ENCODE results near the gene MAGI2.

Gene MAGI2

GRCh38 chr7:79296553-79297320 lies 156.7 kb downstream of the MAGI2 start:
- no peak for DNase-seq
- Histone ChIP-seq H4K8ac (ENCODE audit: low read length) (no peak overlapping the region), H3K4me1 (ENCODE audit: control insufficient read depth, insufficient read depth, low read depth, low read length) (no peaks in the 10 kb centered on the region), H3K36me3 (ENCODE audit: control insufficient read depth in 1 of 2, insufficient read depth in 2 of 2, low read depth in 1 of 2, low read length in 2 of 2) (no peaks in the 10 kb centered on the region), H3K9me3 (ENCODE audit: control insufficient read depth, low read length) (no peaks in the 10 kb centered on the region), H3K27me3 (ENCODE audit: control insufficient read depth in 1 of 2, insufficient read depth in 1 of 2, low read length in 2 of 2) (no peaks in the 10 kb centered on the region), H3K9ac (ENCODE audit: low read length) (no peak overlapping the region), H3K18ac (ENCODE audit: low read depth in 1 of 2, low read length in 2 of 2) (no peak overlapping the region), H2BK5ac (ENCODE audit: low read depth, low read length, poor library complexity, severe bottlenecking) (no peak overlapping the region), H3K79me1 (replicated peaks; ENCODE audit: low read length, poor library complexity, severe bottlenecking) (no peaks in the 10 kb centered on the region), H2AFZ (ENCODE audit: low read depth, low read length) (no peak overlapping the region), H3K4me3 (ENCODE audit: insufficient read depth in 1 of 2, low read depth in 1 of 2, low read length in 2 of 2) (no peak overlapping the region), H3K14ac (ENCODE audit: low read length in 2 of 2) (no peak overlapping the region), H3K23ac (ENCODE audit: low read length in 2 of 2) (no peak overlapping the region), H3K27ac (ENCODE audit: low read length, poor library complexity, severe bottlenecking) (no peak overlapping the region), H3K4me2 (ENCODE audit: low read length, poor library complexity, severe bottlenecking) (no peak overlapping the region), H2AK5ac (ENCODE audit: low read length, severe bottlenecking) (no peak overlapping the region), H3K4ac (ENCODE audit: low read depth in 1 of 2, low read length in 2 of 2) (no peak overlapping the region), H4K91ac (ENCODE audit: low read length) (no peak overlapping the region), H2BK120ac (ENCODE audit: low read depth, low read length) (no peak overlapping the region), H2BK12ac (ENCODE audit: low read length in 2 of 2) (no peak overlapping the region), H2BK15ac (ENCODE audit: low read depth, poor library complexity, severe bottlenecking) (no peak overlapping the region)
- 67% methylated on average over 1 of the region's 1 CpG for WGBS

GRCh38 chr7:79293655-79294142 lies 159.8 kb downstream of the MAGI2 start:
- H4K8ac ChIP-seq (ENCODE audit: low read length): no peak overlapping the region
- DNase-seq: peak; percentile 31
- H3K9ac ChIP-seq (ENCODE audit: low read length): no peak overlapping the region
- no peaks in the 10 kb centered on the region for H3K36me3 ChIP-seq (ENCODE audit: control insufficient read depth in 1 of 2, insufficient read depth in 2 of 2, low read depth in 1 of 2, low read length in 2 of 2)
- no peak overlapping the region for H2BK12ac ChIP-seq (ENCODE audit: low read length in 2 of 2)
- no peaks in the 10 kb centered on the region for H3K27me3 ChIP-seq (ENCODE audit: control insufficient read depth in 1 of 2, insufficient read depth in 1 of 2, low read length in 2 of 2)
- no peak overlapping the region for H3K4me3 ChIP-seq (ENCODE audit: insufficient read depth in 1 of 2, low read depth in 1 of 2, low read length in 2 of 2)
- H3K4me1 ChIP-seq (ENCODE audit: control insufficient read depth, insufficient read depth, low read depth, low read length): no peaks in the 10 kb centered on the region
- H2AFZ ChIP-seq (ENCODE audit: low read depth, low read length): no peak overlapping the region
- H3K14ac ChIP-seq (ENCODE audit: low read length in 2 of 2): no peak overlapping the region
- no peak overlapping the region for H2BK15ac ChIP-seq (ENCODE audit: low read depth, poor library complexity, severe bottlenecking)
- WGBS: 48% methylated on average over 5 of the region's 7 CpGs
- H2BK5ac ChIP-seq (ENCODE audit: low read depth, low read length, poor library complexity, severe bottlenecking): no peak overlapping the region
- H3K23ac ChIP-seq (ENCODE audit: low read length in 2 of 2): no peak overlapping the region
- no peaks in the 10 kb centered on the region for H3K79me1 ChIP-seq (replicated peaks; ENCODE audit: low read length, poor library complexity, severe bottlenecking)
- no peak overlapping the region for H3K4ac ChIP-seq (ENCODE audit: low read depth in 1 of 2, low read length in 2 of 2)
- H3K4me2 ChIP-seq (ENCODE audit: low read length, poor library complexity, severe bottlenecking): no peak overlapping the region
- no peak overlapping the region for H3K27ac ChIP-seq (ENCODE audit: low read length, poor library complexity, severe bottlenecking)
- no peak overlapping the region for H3K18ac ChIP-seq (ENCODE audit: low read depth in 1 of 2, low read length in 2 of 2)
- H2AK5ac ChIP-seq (ENCODE audit: low read length, severe bottlenecking): no peak overlapping the region
- no peaks in the 10 kb centered on the region for H3K9me3 ChIP-seq (ENCODE audit: control insufficient read depth, low read length)
- no peak overlapping the region for H4K91ac ChIP-seq (ENCODE audit: low read length)
- H2BK120ac ChIP-seq (ENCODE audit: low read depth, low read length): no peak overlapping the region

- no peak for DNase-seq
Measured at GRCh38 chr7:79292834-79293233, 160.6 kb downstream of the MAGI2 start.

GRCh38 chr7:79291498-79291865 lies 162.0 kb downstream of the MAGI2 start:
- no peaks in the 10 kb centered on the region for H3K4me1 ChIP-seq (ENCODE audit: control insufficient read depth, insufficient read depth, low read depth, low read length)
- H3K14ac ChIP-seq (ENCODE audit: low read length in 2 of 2): no peak overlapping the region
- H3K27me3 ChIP-seq (ENCODE audit: control insufficient read depth in 1 of 2, insufficient read depth in 1 of 2, low read length in 2 of 2): no peaks in the 10 kb centered on the region
- no peak for DNase-seq
- no peak overlapping the region for H2AFZ ChIP-seq (ENCODE audit: low read depth, low read length)
- H3K79me1 ChIP-seq (replicated peaks; ENCODE audit: low read length, poor library complexity, severe bottlenecking): no peaks in the 10 kb centered on the region
- H3K23ac ChIP-seq (ENCODE audit: low read length in 2 of 2): no peak overlapping the region
- no peak overlapping the region for H2BK5ac ChIP-seq (ENCODE audit: low read depth, low read length, poor library complexity, severe bottlenecking)
- no peak overlapping the region for H3K4ac ChIP-seq (ENCODE audit: low read depth in 1 of 2, low read length in 2 of 2)
- H3K18ac ChIP-seq (ENCODE audit: low read depth in 1 of 2, low read length in 2 of 2): no peak overlapping the region
- no peaks in the 10 kb centered on the region for H3K36me3 ChIP-seq (ENCODE audit: control insufficient read depth in 1 of 2, insufficient read depth in 2 of 2, low read depth in 1 of 2, low read length in 2 of 2)
- no peak overlapping the region for H3K4me3 ChIP-seq (ENCODE audit: insufficient read depth in 1 of 2, low read depth in 1 of 2, low read length in 2 of 2)
- H4K91ac ChIP-seq (ENCODE audit: low read length): no peak overlapping the region
- H2BK15ac ChIP-seq (ENCODE audit: low read depth, poor library complexity, severe bottlenecking): no peak overlapping the region
- H4K8ac ChIP-seq (ENCODE audit: low read length): no peak overlapping the region
- H2AK5ac ChIP-seq (ENCODE audit: low read length, severe bottlenecking): no peak overlapping the region
- H3K27ac ChIP-seq (ENCODE audit: low read length, poor library complexity, severe bottlenecking): no peak overlapping the region
- no peak overlapping the region for H3K9ac ChIP-seq (ENCODE audit: low read length)
- H2BK120ac ChIP-seq (ENCODE audit: low read depth, low read length): no peak overlapping the region
- H3K4me2 ChIP-seq (ENCODE audit: low read length, poor library complexity, severe bottlenecking): no peak overlapping the region
- H3K9me3 ChIP-seq (ENCODE audit: control insufficient read depth, low read length): no peaks in the 10 kb centered on the region
- no peak overlapping the region for H2BK12ac ChIP-seq (ENCODE audit: low read length in 2 of 2)

More at GRCh38 chr7:79292834-79293233, 160.6 kb downstream of the MAGI2 start:
- Histone ChIP-seq H3K4me1 (ENCODE audit: control insufficient read depth, insufficient read depth, low read depth, low read length) (no peaks in the 10 kb centered on the region), H4K91ac (ENCODE audit: low read length) (no peak overlapping the region), H2BK120ac (ENCODE audit: low read depth, low read length) (no peak overlapping the region), H4K8ac (ENCODE audit: low read length) (no peak overlapping the region), H3K79me1 (replicated peaks; ENCODE audit: low read length, poor library complexity, severe bottlenecking) (no peaks in the 10 kb centered on the region), H3K9me3 (ENCODE audit: control insufficient read depth, low read length) (no peaks in the 10 kb centered on the region), H3K4me3 (ENCODE audit: insufficient read depth in 1 of 2, low read depth in 1 of 2, low read length in 2 of 2) (no peak overlapping the region), H3K9ac (ENCODE audit: low read length) (no peak overlapping the region), H2BK12ac (ENCODE audit: low read length in 2 of 2) (no peak overlapping the region), H2AK5ac (ENCODE audit: low read length, severe bottlenecking) (no peak overlapping the region), H2AFZ (ENCODE audit: low read depth, low read length) (no peak overlapping the region), H2BK5ac (ENCODE audit: low read depth, low read length, poor library complexity, severe bottlenecking) (no peak overlapping the region), H2BK15ac (ENCODE audit: low read depth, poor library complexity, severe bottlenecking) (no peak overlapping the region), H3K18ac (ENCODE audit: low read depth in 1 of 2, low read length in 2 of 2) (no peak overlapping the region), H3K23ac (ENCODE audit: low read length in 2 of 2) (no peak overlapping the region), H3K14ac (ENCODE audit: low read length in 2 of 2) (no peak overlapping the region), H3K4me2 (ENCODE audit: low read length, poor library complexity, severe bottlenecking) (no peak overlapping the region), H3K27ac (ENCODE audit: low read length, poor library complexity, severe bottlenecking) (no peak overlapping the region), H3K4ac (ENCODE audit: low read depth in 1 of 2, low read length in 2 of 2) (no peak overlapping the region), H3K27me3 (ENCODE audit: control insufficient read depth in 1 of 2, insufficient read depth in 1 of 2, low read length in 2 of 2) (no peaks in the 10 kb centered on the region), H3K36me3 (ENCODE audit: control insufficient read depth in 1 of 2, insufficient read depth in 2 of 2, low read depth in 1 of 2, low read length in 2 of 2) (no peaks in the 10 kb centered on the region)
- 81% methylated on average over 2 of the region's 2 CpGs for WGBS
